ENCODE measurements around the gene TNS1.

The TNS1 gene

GRCh38 chr2:217844696-217845095 lies 158.1 kb downstream of the TNS1 start:
- no peak for DNase-seq

- no peak for DNase-seq
Measured at GRCh38 chr2:217843324-217843723, 159.5 kb downstream of the TNS1 start.

GRCh38 chr2:217842017-217842416 lies 160.8 kb downstream of the TNS1 start:
- no peak for DNase-seq

- DNase-seq, result no peak
Measured at GRCh38 chr2:217840522-217840921, 162.3 kb downstream of the TNS1 start.

GRCh38 chr2:217839750-217840107 lies 163.1 kb downstream of the TNS1 start:
- DNase-seq, result no peak

- DNase-seq, result no peak
Measured at GRCh38 chr2:217839073-217839749, 163.6 kb downstream of the TNS1 start.

DNA sequence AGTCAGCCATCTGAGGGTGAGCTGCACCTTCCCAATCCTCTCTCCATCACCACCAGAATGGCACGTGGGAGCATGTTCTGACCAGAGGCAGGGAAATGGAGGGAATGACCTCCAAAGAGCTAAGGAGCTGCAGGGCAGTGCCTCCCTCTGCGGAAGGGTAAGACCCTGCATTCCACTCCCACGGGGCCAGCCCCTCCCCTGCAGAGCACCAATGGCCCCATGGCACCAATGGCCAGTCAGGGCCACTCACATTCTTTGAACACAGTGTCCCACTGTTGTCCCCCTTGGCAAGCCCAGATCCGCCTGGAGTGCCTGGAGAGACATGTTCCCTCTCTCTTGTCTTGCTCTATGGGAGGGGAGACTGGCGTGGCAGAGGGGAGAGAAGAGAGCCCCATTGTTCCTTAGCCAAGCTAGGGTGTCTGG lies 164.4 kb downstream of the TNS1 start:
- no peak for DNase-seq

DNA sequence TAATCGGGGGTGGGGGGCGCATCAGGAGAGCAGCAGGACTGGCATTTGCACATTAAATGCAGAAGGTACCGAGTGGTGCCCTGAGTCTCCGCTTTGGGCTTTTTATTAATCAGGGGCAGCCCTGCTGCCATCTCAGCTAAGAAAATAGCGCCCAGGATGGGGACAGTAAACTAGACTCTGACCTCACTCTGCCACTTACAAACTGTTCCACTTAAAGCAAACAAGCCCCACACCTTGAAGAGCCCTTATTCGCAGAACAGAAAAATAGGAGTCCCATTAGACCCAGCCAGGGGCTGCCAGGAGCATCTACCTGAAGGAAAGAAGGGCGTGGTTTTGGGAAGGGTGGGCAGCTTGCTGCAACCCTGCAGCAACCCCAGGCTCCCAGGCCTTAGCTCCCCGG lies 165.3 kb downstream of the TNS1 start:
- no peak for DNase-seq

GRCh38 chr2:217836901-217837491 lies 165.8 kb downstream of the TNS1 start:
- no peak for DNase-seq

GRCh38 chr2:217835931-217836891 lies 166.6 kb downstream of the TNS1 start:
- DNase-seq, result no peak

DNA sequence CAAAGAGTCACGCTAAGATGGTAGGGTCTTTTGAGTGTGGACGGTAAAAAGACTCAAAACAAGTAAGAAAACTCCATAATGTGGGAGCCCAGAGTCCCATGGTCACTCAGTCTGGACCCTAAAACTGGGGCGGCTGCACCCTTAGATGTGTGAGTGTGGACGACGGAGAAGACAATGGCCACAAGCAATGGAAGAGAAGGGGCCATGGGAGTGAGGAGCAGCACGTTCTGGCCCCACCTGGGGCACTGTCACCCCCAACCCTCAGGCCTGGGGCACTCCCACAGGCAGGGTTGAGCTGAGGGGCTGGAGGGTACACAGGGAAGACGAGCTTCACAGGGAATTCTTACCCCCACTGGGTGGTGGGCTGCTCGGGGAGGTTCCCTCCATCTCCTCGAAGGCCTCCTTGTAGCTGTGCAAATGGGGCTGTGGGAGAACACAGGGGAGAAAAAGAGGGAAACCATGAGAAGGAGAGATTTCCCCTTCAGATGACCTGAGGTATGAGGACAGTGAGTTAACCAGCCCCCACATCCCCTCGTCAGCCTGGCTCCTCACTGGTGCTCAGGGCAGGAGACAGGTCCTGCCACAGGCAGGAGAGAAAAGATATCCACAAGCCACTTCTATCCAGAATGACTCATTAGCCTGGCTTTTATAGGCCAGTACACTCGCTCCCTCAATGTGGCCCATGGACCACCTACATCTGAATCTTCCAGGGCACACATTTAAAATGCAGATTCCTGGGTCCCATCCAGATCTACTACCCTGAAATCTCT lies 167.9 kb downstream of the TNS1 start:
- no peak for DNase-seq

DNA sequence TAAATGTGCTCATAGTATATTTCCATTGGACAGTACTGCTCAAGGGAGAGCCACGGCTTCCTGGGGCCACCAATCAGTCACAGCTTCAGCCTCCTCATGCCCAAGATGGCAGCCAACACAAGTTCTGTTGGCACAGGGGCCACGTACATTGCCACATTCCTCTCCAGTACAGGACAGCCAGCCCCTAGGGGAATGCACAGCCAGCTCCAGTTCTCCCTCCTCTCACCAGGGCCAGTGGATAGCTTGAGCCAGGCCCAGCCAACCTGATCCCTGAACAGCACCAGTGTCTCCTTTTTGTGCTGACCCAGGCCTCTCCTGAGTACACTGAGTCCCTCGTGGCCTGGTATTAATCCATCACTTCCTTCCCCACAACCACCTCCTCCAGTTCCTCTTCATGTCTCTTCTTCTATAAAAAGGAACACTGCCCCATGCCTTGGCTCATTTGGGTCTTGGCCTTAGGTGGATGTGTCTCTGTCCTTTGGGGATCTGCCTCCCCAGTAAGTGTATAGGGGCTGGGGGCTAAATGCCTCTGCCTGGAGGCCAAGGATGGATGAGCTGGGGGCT lies 168.7 kb downstream of the TNS1 start:
- no peak for DNase-seq

DNA sequence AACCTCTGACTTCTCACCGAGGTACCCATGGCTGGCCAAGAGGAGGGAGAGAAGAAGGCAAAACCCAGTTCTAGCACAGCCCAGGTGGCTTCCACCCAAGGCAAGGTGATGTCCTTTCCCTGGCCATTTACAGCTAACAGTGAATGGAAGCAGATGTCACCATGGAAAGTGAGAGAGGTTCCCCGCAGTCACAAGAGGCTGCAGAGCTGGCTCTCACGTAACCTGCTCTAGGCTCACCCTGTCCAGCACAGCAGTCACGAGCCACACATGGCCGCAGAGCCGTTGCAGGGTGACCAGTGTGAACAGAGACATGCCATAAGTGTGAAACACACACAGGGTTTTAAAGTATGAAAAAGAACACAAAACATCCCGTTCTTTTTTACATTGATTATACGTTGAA lies 169.4 kb downstream of the TNS1 start:
- DNase-seq, result no peak

- DNase-seq, result no peak
Measured at GRCh38 chr2:217832987-217833386, 169.8 kb downstream of the TNS1 start.

DNA sequence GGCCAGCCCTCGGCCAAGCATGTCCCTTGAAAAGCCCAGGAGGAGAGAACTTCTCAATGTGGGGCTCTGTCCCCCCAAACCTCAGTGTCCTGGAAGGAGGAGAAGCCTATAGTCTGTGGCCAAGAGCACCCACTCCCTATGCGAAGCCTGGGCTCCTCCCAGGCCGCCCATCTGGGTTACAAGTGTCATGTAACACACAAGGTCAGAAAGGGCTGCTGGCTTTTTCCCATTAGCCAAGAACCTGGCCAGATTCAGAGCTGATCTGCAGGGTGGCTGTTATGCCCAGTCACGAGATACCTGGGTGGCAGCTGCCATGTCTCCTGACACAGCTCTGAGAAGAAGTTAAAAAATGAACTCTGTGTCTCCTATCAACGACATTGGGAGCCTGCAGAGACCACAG lies 170.7 kb downstream of the TNS1 start:
- no peak for DNase-seq

- no peak for DNase-seq
Measured at GRCh38 chr2:217831306-217831705, 171.5 kb downstream of the TNS1 start.

- DNase-seq, result no peak
Measured at GRCh38 chr2:217830807-217831206, 172.0 kb downstream of the TNS1 start.

GRCh38 chr2:217830061-217830460 lies 172.7 kb downstream of the TNS1 start:
- no peak for DNase-seq

DNA sequence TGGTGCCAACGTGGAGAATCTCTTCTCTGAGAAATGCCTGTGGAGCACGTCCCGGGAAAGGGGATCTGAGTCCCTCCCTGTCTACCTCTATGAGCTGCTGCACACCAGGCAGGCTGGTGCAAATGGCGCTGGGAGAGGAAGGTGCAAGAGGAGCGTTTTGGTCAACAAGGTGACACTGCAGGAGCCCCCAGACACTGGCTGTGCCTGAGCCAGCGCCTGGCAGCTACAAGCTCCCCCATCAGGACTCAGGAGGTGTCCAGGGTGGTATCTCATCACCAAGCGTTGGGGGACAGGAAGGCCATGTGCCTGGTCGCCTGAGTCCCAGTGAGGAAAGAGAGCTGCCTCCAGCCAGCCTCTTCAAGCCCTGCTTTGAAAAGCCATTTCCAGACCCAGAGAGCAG lies 173.4 kb downstream of the TNS1 start:
- no peak for DNase-seq

DNA sequence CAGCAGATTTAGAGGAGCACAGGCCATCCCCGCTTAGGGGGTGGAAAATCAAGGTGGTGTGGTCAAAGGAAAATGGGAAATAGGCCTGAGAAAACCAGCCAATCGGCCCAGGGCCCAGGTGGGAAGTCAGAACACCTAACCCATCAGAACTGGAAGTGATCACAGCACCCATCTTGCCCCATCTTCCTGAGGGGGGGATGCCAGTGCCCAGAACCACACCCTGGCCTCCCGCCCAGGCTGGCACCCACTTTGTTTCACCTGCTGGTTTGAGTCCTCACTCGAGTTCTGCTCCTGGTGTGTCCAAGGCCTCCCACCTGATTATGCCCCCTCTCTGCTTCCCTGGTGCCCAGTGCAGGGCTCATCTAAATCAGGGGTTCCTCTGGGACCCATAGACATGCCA lies 174.5 kb downstream of the TNS1 start:
- DNase-seq, result no peak

- no peak for DNase-seq
Measured at GRCh38 chr2:217827430-217828201, 175.2 kb downstream of the TNS1 start.

DNA sequence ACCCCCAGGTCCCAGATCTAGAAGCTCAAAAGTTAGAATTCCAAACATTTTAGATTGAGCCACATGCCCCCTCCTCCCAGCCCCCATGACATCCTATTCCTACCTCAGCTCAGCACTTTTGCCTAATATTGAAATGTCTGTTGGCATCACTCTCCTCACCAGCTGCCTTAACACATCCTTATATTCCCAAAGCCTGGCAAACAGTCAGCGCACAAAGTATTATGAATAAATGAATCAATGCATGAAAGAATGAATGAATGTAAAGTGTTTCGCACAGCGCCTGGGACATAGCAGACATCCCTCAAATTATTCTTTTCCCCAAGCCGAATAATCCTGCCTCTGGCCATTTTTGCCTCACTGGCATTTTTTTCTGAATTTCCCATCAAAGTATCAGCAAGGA lies 175.8 kb downstream of the TNS1 start:
- no peak for DNase-seq

All from T-helper 1 cell (primary cell).